ENCODE results near the gene GRK5. TPM values are rescaled to one million over a fixed set of nuclear protein-coding genes. Genes with fewer than 3 reads are reported as not detected.

GRK5 gene
- total and polyA plus RNA-seq, 2 experiments from 2014 or later, result 5.2 to 13.7 TPM

- 97 to 98% methylated on average over 3 to 4 of the region's 4 CpGs for WGBS, 2 experiments (ENCODE audit: low coverage in 1 of 2, low lambda C conversion rate in 2 of 2, missing lambda C conversion rate in 2 of 2)
- Histone ChIP-seq H4K20me1 (ENCODE audit: insufficient read depth) (no peaks in the 10 kb centered on the region), H3K4me2 (ENCODE audit: unreplicated experiment) (no peak overlapping the region), H3K4me3 (no peak overlapping the region), H3F3A (ENCODE audit: insufficient read depth) (no peaks in the 10 kb centered on the region), H3K27ac (no peak overlapping the region), H3K4me1 (ENCODE audit: insufficient read depth) (peaks cover 5% of the 10 kb centered on the region; the same call in 1 of the 2 replicates), H3K79me2 (ENCODE audit: insufficient read depth) (no peaks in the 10 kb centered on the region), H3K9me2 (ENCODE audit: insufficient read depth) (no peaks in the 10 kb centered on the region), H3K9me3 (ENCODE audit: low read depth) (no peaks in the 10 kb centered on the region), H3K36me3 (ENCODE audit: low read depth) (no peaks in the 10 kb centered on the region), H3K9ac (no peak overlapping the region), H3K27me3 (replicated peaks; ENCODE audit: insufficient read depth) (no peaks in the 10 kb centered on the region), H2AFZ (no peak overlapping the region)
- in situ Hi-C loops (cut with MboI), result no loop called here
- TF ChIP-seq EZH2phosphoT487 (IDR thresholded peaks at IDR 0.05; ENCODE audit: insufficient read depth, low read depth), result no peak
- DNase-seq, result no peak
Observed at GRCh38 chr10:119418362-119418761, 211.0 kb downstream of the GRK5 start.

- in situ Hi-C loops (cut with MboI), result loop anchor here (10.0 kb wide), 1 partner anchor 225 kb away; no protein-coding TSS in a partner anchor
- no peak overlapping the region for H2AFZ ChIP-seq
- TF ChIP-seq EZH2phosphoT487 (IDR thresholded peaks at IDR 0.05; ENCODE audit: insufficient read depth, low read depth), result no peak
- no peak for TF ChIP-seq EZH2 (IDR thresholded peaks at IDR 0.05; ENCODE audit: insufficient read depth, poor library complexity, severe bottlenecking)
Observed at GRCh38 chr10:119419931-119420330, 212.6 kb downstream of the GRK5 start.

GRCh38 chr10:119420950-119421875, 213.8 kb downstream of the GRK5 start:
- in situ Hi-C loops (cut with MboI), result loop anchor here (10.0 kb wide), 1 partner anchor 226 kb away; no protein-coding TSS in a partner anchor
- H3K4me2 ChIP-seq (ENCODE audit: unreplicated experiment), result no peak overlapping the region

More at GRCh38 chr10:119419931-119420330, 212.6 kb downstream of the GRK5 start:
- no peaks in the 10 kb centered on the region for H3F3A ChIP-seq (ENCODE audit: insufficient read depth)
- no peak for DNase-seq
- no peak overlapping the region for H3K4me2 ChIP-seq (ENCODE audit: unreplicated experiment)
- H3K4me3 ChIP-seq, result no peak overlapping the region
- no peaks in the 10 kb centered on the region for H3K9me2 ChIP-seq (ENCODE audit: insufficient read depth)
- H3K36me3 ChIP-seq (ENCODE audit: low read depth), result no peaks in the 10 kb centered on the region
- H4K20me1 ChIP-seq (ENCODE audit: insufficient read depth), result no peaks in the 10 kb centered on the region
- no peaks in the 10 kb centered on the region for H3K9me3 ChIP-seq (ENCODE audit: low read depth)
- no peaks in the 10 kb centered on the region for H3K79me2 ChIP-seq (ENCODE audit: insufficient read depth)
- WGBS, 2 experiments (ENCODE audit: low coverage in 1 of 2, low lambda C conversion rate in 2 of 2, missing lambda C conversion rate in 2 of 2), result 97 to 98% methylated on average over 2 of the region's 2 CpGs
- no peak overlapping the region for H3K9ac ChIP-seq
- peaks cover 5% of the 10 kb centered on the region; the same call in 1 of the 2 replicates for H3K4me1 ChIP-seq (ENCODE audit: insufficient read depth)
- no peak overlapping the region for H3K27ac ChIP-seq
- H3K27me3 ChIP-seq (replicated peaks; ENCODE audit: insufficient read depth), result no peaks in the 10 kb centered on the region

GRCh38 chr10:119421891-119422681, 214.7 kb downstream of the GRK5 start:
- Histone ChIP-seq H3K79me2 (ENCODE audit: insufficient read depth) (no peaks in the 10 kb centered on the region), H3K4me2 (ENCODE audit: unreplicated experiment) (no peak overlapping the region), H3K4me1 (ENCODE audit: insufficient read depth) (peaks cover 5% of the 10 kb centered on the region; the same call in 1 of the 2 replicates), H3K36me3 (ENCODE audit: low read depth) (no peaks in the 10 kb centered on the region), H2AFZ (no peak overlapping the region), H3K9ac (no peak overlapping the region), H3K27me3 (replicated peaks; ENCODE audit: insufficient read depth) (no peaks in the 10 kb centered on the region), H3K27ac (no peak overlapping the region), H3F3A (ENCODE audit: insufficient read depth) (no peaks in the 10 kb centered on the region), H3K4me3 (no peak overlapping the region), H3K9me2 (ENCODE audit: insufficient read depth) (no peaks in the 10 kb centered on the region), H4K20me1 (ENCODE audit: insufficient read depth) (no peaks in the 10 kb centered on the region), H3K9me3 (ENCODE audit: low read depth) (no peaks in the 10 kb centered on the region)
- 34 to 35% methylated on average over 10 to 11 of the region's 11 CpGs for WGBS, 2 experiments (ENCODE audit: low coverage in 1 of 2, low lambda C conversion rate in 2 of 2, missing lambda C conversion rate in 2 of 2)
- in situ Hi-C loops (cut with MboI), result loop anchor here (10.0 kb wide), 1 partner anchor 227 kb away; no protein-coding TSS in a partner anchor
- TF ChIP-seq EZH2 (IDR thresholded peaks at IDR 0.05; ENCODE audit: insufficient read depth, poor library complexity, severe bottlenecking) (no peak), EZH2phosphoT487 (IDR thresholded peaks at IDR 0.05; ENCODE audit: insufficient read depth, low read depth) (no peak)
- peak; percentile 77 for DNase-seq

More at GRCh38 chr10:119420950-119421875, 213.8 kb downstream of the GRK5 start:
- Histone ChIP-seq H3K36me3 (ENCODE audit: low read depth) (no peaks in the 10 kb centered on the region), H3K4me3 (no peak overlapping the region), H3F3A (ENCODE audit: insufficient read depth) (no peaks in the 10 kb centered on the region), H4K20me1 (ENCODE audit: insufficient read depth) (no peaks in the 10 kb centered on the region), H3K9me3 (ENCODE audit: low read depth) (no peaks in the 10 kb centered on the region), H3K79me2 (ENCODE audit: insufficient read depth) (no peaks in the 10 kb centered on the region), H3K9me2 (ENCODE audit: insufficient read depth) (no peaks in the 10 kb centered on the region), H3K4me1 (ENCODE audit: insufficient read depth) (peaks cover 5% of the 10 kb centered on the region; the same call in 1 of the 2 replicates), H2AFZ (no peak overlapping the region), H3K9ac (no peak overlapping the region), H3K27ac (no peak overlapping the region), H3K27me3 (replicated peaks; ENCODE audit: insufficient read depth) (no peaks in the 10 kb centered on the region)
- 80 to 82% methylated on average over 13 of the region's 13 CpGs for WGBS, 2 experiments (ENCODE audit: low coverage in 1 of 2, low lambda C conversion rate in 2 of 2, missing lambda C conversion rate in 2 of 2)
- no peak for DNase-seq
- TF ChIP-seq EZH2 (IDR thresholded peaks at IDR 0.05; ENCODE audit: insufficient read depth, poor library complexity, severe bottlenecking) (no peak), EZH2phosphoT487 (IDR thresholded peaks at IDR 0.05; ENCODE audit: insufficient read depth, low read depth) (no peak)
